Measurements from ENCODE around the gene FLT3.

- TF ChIP-seq CTCF (IDR thresholded peaks at IDR 0.05; ENCODE audit: insufficient read depth, low read length) = no peak
- no peak for TF ChIP-seq GABPA (IDR thresholded peaks at IDR 0.05; ENCODE audit: low read depth)
- no peak for TF ChIP-seq POLR2AphosphoS5 (IDR thresholded peaks at IDR 0.05; ENCODE audit: low read depth)
- TF ChIP-seq SPI1 (IDR thresholded peaks at IDR 0.05; ENCODE audit: borderline replicate concordance, low read depth) = no peak
- TF ChIP-seq, protein P1, sequence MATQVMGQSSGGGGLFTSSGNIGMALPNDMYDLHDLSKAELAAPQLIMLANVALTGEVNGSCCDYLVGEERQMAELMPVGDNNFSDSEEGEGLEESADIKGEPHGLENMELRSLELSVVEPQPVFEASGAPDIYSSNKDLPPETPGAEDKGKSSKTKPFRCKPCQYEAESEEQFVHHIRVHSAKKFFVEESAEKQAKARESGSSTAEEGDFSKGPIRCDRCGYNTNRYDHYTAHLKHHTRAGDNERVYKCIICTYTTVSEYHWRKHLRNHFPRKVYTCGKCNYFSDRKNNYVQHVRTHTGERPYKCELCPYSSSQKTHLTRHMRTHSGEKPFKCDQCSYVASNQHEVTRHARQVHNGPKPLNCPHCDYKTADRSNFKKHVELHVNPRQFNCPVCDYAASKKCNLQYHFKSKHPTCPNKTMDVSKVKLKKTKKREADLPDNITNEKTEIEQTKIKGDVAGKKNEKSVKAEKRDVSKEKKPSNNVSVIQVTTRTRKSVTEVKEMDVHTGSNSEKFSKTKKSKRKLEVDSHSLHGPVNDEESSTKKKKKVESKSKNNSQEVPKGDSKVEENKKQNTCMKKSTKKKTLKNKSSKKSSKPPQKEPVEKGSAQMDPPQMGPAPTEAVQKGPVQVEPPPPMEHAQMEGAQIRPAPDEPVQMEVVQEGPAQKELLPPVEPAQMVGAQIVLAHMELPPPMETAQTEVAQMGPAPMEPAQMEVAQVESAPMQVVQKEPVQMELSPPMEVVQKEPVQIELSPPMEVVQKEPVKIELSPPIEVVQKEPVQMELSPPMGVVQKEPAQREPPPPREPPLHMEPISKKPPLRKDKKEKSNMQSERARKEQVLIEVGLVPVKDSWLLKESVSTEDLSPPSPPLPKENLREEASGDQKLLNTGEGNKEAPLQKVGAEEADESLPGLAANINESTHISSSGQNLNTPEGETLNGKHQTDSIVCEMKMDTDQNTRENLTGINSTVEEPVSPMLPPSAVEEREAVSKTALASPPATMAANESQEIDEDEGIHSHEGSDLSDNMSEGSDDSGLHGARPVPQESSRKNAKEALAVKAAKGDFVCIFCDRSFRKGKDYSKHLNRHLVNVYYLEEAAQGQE (IDR thresholded peaks at IDR 0.05; ENCODE audit: insufficient replicate concordance, low read depth) = no peak
Measured at GRCh38 chr13:27967736-27968315, 132.6 kb downstream of the FLT3 start.

Data from HL-60 (cell line).